ENCODE results near the gene ZDHHC11B. TPM values are rescaled to one million over a fixed set of nuclear protein-coding genes. Genes with fewer than 3 reads are reported as not detected.
A peak's percentile ranks its signal among the peaks of the same experiment; 100 is the strongest.
"Not testable (repeated sequence)": the region's sequence is repeated elsewhere in the genome, so short reads cannot be mapped to it uniquely, and the experiment has no call there.

Gene ZDHHC11B
- total and polyA plus RNA-seq, 5 donors = 6.6 to 49.2 (median 22.2) TPM

DNA sequence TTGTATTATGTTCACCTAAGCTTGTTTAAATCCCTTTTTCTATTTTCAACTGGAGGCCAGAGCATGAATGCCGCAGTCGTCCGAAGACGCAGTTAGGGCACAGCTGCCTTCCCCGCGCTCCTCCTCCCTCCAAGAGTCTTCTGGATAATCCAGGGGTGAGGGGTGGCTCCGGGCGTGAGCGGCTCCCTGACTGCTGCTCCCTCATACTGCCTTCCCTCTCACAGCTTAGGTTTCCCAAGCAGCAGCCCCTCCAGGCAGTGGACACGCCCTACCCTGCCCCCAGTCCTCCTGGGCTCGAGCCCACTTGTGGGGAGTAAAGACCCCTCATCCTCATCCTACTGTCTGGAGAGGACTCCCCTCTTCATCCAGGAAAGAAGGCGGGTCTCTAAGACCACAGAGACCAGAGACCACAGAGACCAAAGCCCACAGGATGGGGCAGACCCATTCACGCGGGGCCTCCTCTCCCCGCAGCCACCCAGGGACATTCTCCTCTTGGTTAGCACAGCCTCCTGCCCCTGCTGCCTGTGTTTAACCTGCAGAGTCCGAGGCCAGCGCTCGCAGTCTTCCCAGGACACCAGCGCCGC lies 31.9 kb downstream of the ZDHHC11B start:
- ATAC-seq; H3K9me3 ChIP-seq (ENCODE audit: control insufficient read depth, low read length); H3K4me3 ChIP-seq (ENCODE audit: low read length); H3K27me3 ChIP-seq (ENCODE audit: control insufficient read depth, insufficient read depth); H3K27ac ChIP-seq (ENCODE audit: low read length); H3K4me1 ChIP-seq (ENCODE audit: control insufficient read depth, insufficient read depth, low read length): not testable (repeated sequence)
- 58% methylated on average over 11 of the region's 20 CpGs for WGBS
- peak in 1 of 3 donors; percentile 7 for DNase-seq
- intact Hi-C loops (cut with DNase I) = loop anchor here in 1 of 4 donors (10.0 kb wide), 1 partner anchor 92 kb away; no protein-coding TSS in a partner anchor

DNA sequence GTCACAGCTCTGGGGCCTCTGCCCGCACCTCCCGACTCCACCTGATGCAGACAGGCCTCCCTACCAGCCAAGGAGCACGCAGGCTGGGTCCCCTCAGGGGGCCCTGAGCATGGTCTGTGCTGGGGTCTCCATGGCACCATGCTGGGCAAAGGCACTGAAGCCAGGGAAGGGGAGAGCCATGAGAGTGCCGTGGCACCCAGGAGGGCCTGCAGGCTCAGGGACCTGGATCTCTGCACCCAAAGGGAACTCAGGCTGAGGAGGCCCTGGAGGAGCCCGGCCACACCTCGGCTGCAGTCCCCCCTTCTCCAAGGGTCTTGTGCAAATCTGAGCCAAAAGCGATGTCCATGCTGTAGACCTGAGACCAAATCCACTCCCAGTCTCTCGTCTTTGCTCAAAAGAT lies 32.5 kb downstream of the ZDHHC11B start:
- not testable (repeated sequence) for H3K9me3 ChIP-seq (ENCODE audit: control insufficient read depth, low read length); DNase-seq; H3K27ac ChIP-seq (ENCODE audit: low read length); H3K4me1 ChIP-seq (ENCODE audit: control insufficient read depth, insufficient read depth, low read length); ATAC-seq; H3K4me3 ChIP-seq (ENCODE audit: low read length); H3K27me3 ChIP-seq (ENCODE audit: control insufficient read depth, insufficient read depth)
- 95% methylated on average over 5 of the region's 8 CpGs for WGBS
- intact Hi-C loops (cut with DNase I) = loop anchor here in 1 of 4 donors (10.0 kb wide), 1 partner anchor 93 kb away; no protein-coding TSS in a partner anchor

- intact Hi-C loops (cut with DNase I) = loop anchor here in 1 of 4 donors (10.0 kb wide), 1 partner anchor 93 kb away; no protein-coding TSS in a partner anchor
- ATAC-seq = no peak
- WGBS = 81% methylated on average over 10 of the region's 13 CpGs
- Histone ChIP-seq H3K27me3 (ENCODE audit: control insufficient read depth, insufficient read depth) (no peaks in the 10 kb centered on the region), H3K4me3 (ENCODE audit: low read length) (no peak overlapping the region), H3K27ac (ENCODE audit: low read length) (no peak overlapping the region), H3K4me1 (ENCODE audit: control insufficient read depth, insufficient read depth, low read length) (no peaks in the 10 kb centered on the region), H3K9me3 (ENCODE audit: control insufficient read depth, low read length) (no peaks in the 10 kb centered on the region)
- peak in 2 of 3 donors; percentile 12 to 21 for DNase-seq
Observed at GRCh38 chr5:751496-751895, 33.0 kb downstream of the ZDHHC11B start.

- not testable (repeated sequence) for H3K4me1 ChIP-seq (ENCODE audit: control insufficient read depth, insufficient read depth, low read length)
Observed at GRCh38 chr5:750226-750625, 34.3 kb downstream of the ZDHHC11B start.

DNA sequence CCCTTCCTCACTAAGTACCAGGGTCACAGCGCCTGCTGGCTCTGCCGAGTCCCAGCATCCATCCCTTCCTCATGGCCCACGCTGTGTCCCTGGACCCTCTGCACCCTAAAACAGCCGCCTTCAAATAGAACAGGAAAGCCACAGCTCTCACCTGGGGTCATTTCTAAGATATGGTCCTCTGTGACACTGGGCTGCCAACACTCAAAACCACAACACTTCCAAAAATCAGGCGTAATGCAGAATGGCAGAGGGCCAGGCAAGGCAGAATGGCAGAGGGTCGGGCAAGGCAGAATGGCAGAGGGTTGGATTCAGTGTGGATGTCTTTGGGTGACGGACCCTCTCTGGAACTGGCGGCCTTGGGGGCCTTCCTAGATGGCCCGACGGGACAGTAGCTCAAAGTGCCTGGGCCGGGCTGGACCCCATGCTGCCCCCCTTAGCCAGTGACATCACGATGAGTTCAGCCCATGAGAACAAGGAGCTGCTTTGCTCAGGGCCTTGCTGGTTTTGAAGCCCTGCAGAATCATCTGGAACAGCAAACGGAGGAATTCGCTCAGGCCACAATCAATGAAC lies 35.3 kb downstream of the ZDHHC11B start:
- Histone ChIP-seq H3K27me3 (ENCODE audit: control insufficient read depth, insufficient read depth) (no peaks in the 10 kb centered on the region), H3K9me3 (ENCODE audit: control insufficient read depth, low read length) (no peaks in the 10 kb centered on the region), H3K4me3 (ENCODE audit: low read length) (no peak overlapping the region), H3K4me1 (ENCODE audit: control insufficient read depth, insufficient read depth, low read length) (no peaks in the 10 kb centered on the region), H3K27ac (ENCODE audit: low read length) (no peak overlapping the region)
- WGBS = 90% methylated on average over 14 of the region's 14 CpGs
- peak in 2 of 3 donors; percentile 12 to 16 for DNase-seq
- intact Hi-C loops (cut with DNase I) = loop anchor here in 1 of 4 donors (5.0 kb wide), 1 partner anchor 93 kb away; no protein-coding TSS in a partner anchor
- ATAC-seq = no peak

More at GRCh38 chr5:750226-750625, 34.3 kb downstream of the ZDHHC11B start:
- peak; percentile 10 to 38 (median 30) for DNase-seq
- H3K4me3 ChIP-seq (ENCODE audit: low read length); H3K27ac ChIP-seq (ENCODE audit: low read length); ATAC-seq; H3K27me3 ChIP-seq (ENCODE audit: control insufficient read depth, insufficient read depth); H3K9me3 ChIP-seq (ENCODE audit: control insufficient read depth, low read length): not testable (repeated sequence)
- intact Hi-C loops (cut with DNase I) = loop anchor here in 1 of 4 donors (10.0 kb wide), 1 partner anchor 95 kb away; no protein-coding TSS in a partner anchor
- WGBS = 93% methylated on average over 6 of the region's 19 CpGs

- DNase-seq = peak in 2 of 3 donors; percentile 9 to 36
- not testable (repeated sequence) for H3K27me3 ChIP-seq (ENCODE audit: control insufficient read depth, insufficient read depth); H3K9me3 ChIP-seq (ENCODE audit: control insufficient read depth, low read length); H3K4me1 ChIP-seq (ENCODE audit: control insufficient read depth, insufficient read depth, low read length); H3K27ac ChIP-seq (ENCODE audit: low read length); H3K4me3 ChIP-seq (ENCODE audit: low read length); ATAC-seq
- intact Hi-C loops (cut with DNase I) = loop anchor here in 1 of 4 donors (5.0 kb wide), 1 partner anchor 94 kb away; no protein-coding TSS in a partner anchor
- 82% methylated on average over 18 of the region's 18 CpGs for WGBS
Observed at GRCh38 chr5:748011-748980, 36.2 kb downstream of the ZDHHC11B start.

GRCh38 chr5:747303-747844 lies 37.2 kb downstream of the ZDHHC11B start:
- not testable (repeated sequence) for H3K4me3 ChIP-seq (ENCODE audit: low read length); H3K4me1 ChIP-seq (ENCODE audit: control insufficient read depth, insufficient read depth, low read length); DNase-seq; H3K27me3 ChIP-seq (ENCODE audit: control insufficient read depth, insufficient read depth); H3K27ac ChIP-seq (ENCODE audit: low read length); H3K9me3 ChIP-seq (ENCODE audit: control insufficient read depth, low read length)
- peak in 1 of 2 donors; percentile 1 for ATAC-seq
- intact Hi-C loops (cut with DNase I) = loop anchor here in 1 of 4 donors (5.0 kb wide), 1 partner anchor 95 kb away; no protein-coding TSS in a partner anchor
- 63% methylated on average over 3 of the region's 9 CpGs for WGBS

DNA sequence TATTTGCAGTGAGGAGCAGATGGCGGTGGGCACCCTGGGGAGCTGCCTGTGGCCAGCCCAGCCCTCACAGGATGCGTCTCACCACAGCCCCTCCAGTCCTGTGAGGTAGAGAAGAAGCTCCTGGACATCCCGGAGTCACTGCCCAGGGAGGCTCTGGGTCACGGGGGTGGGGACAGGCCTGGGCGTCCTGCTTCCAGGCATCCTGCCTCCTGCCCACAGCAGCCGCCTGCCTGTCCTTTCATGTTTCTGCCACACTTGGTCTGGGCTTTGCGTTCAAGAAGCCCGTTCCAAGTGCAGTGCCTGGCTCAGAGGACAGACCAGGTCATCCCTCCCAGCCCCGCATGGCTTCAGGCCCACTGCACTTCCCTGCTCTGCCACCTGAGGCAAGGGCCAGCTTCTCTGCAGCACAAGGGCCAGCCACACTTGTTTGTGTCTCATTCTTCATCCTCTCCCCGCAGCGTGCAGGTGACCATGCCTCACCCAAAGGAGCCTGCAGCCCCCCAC lies 38.2 kb downstream of the ZDHHC11B start:
- DNase-seq (peak in 1 of 3 donors; percentile 59), ATAC-seq (peak; percentile 29 to 49)
- Histone ChIP-seq H3K9me3 (ENCODE audit: control insufficient read depth, low read length) (no peaks in the 10 kb centered on the region), H3K4me1 (ENCODE audit: control insufficient read depth, insufficient read depth, low read length) (no peaks in the 10 kb centered on the region), H3K27me3 (ENCODE audit: control insufficient read depth, insufficient read depth) (no peaks in the 10 kb centered on the region), H3K27ac (ENCODE audit: low read length) (no peak overlapping the region), H3K4me3 (ENCODE audit: low read length) (no peak overlapping the region)
- intact Hi-C loops (cut with DNase I) = loop anchor here in 1 of 4 donors (5.0 kb wide), 1 partner anchor 96 kb away; no protein-coding TSS in a partner anchor
- 66% methylated on average over 10 of the region's 11 CpGs for WGBS

- 90% methylated on average over 21 of the region's 23 CpGs for WGBS
- H3K9me3 ChIP-seq (ENCODE audit: control insufficient read depth, low read length); H3K4me3 ChIP-seq (ENCODE audit: low read length); H3K4me1 ChIP-seq (ENCODE audit: control insufficient read depth, insufficient read depth, low read length); H3K27ac ChIP-seq (ENCODE audit: low read length); H3K27me3 ChIP-seq (ENCODE audit: control insufficient read depth, insufficient read depth): not testable (repeated sequence)
- intact Hi-C loops (cut with DNase I) = loop anchor here in 1 of 4 donors (5.0 kb wide), 1 partner anchor 97 kb away; no protein-coding TSS in a partner anchor
- DNase-seq = peak in 2 of 3 donors; percentile 34 to 35
- ATAC-seq = peak; percentile 34 to 44
Observed at GRCh38 chr5:745272-746142, 39.0 kb downstream of the ZDHHC11B start.

Data from right cardiac atrium (tissue), 5 donors.